ENCODE results near the gene TMEM132A.

The TMEM132A gene

GRCh38 chr11:60932605-60933356 is 8.5 kb downstream of the TMEM132A start:
- H3K4me3 ChIP-seq (ENCODE audit: low read length) = no peak overlapping the region
- TF ChIP-seq CTCF (IDR thresholded peaks at IDR 0.05; ENCODE audit: insufficient read depth, low read depth, low read length, missing control alignments) = no peak
- no peak for DNase-seq (ENCODE audit: low read depth)

GRCh38 chr11:60933416-60934123 is 9.3 kb downstream of the TMEM132A start:
- H3K4me3 ChIP-seq (ENCODE audit: low read length) = no peak overlapping the region
- TF ChIP-seq CTCF (IDR thresholded peaks at IDR 0.05; ENCODE audit: insufficient read depth, low read depth, low read length, missing control alignments) = no peak
- DNase-seq (ENCODE audit: low read depth) = no peak

DNA sequence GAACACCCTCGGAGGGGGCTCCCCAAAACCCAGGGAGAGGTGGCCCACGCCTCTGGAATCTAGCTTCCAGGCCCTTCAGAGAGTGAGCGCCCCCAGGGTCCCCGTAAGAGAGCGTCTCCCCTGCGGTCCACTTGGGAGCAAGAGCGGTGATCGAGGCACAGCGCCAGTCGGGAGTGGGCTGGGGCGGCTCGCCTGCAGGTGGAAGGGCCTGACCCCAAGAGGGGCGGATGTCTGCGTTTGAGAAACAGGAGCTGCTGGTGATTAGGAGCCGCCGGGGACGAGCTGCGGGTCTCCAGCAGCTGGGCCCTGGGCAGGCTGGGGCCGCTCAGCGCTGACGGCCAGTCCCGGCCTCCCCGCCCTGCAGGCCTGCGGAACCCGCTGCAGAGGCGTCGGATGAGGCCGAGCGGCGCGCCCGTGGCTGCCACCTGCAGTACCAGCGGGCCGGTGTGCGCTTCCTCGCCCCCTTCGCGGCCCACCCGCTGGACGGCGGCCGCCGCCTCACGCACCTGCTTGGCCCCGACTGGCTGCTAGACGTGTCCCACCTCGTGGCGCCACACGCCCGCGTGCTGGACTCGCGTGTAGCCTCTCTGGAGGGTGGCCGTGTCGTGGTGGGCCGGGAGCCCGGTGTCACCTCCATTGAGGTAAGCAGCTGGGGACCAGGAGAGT is 10.0 kb downstream of the TMEM132A start:
- DNase-seq (ENCODE audit: low read depth) = no peak
- H3K4me3 ChIP-seq (ENCODE audit: low read length) = no peak overlapping the region
- TF ChIP-seq CTCF (IDR thresholded peaks at IDR 0.05; ENCODE audit: insufficient read depth, low read depth, low read length, missing control alignments) = no peak

DNA sequence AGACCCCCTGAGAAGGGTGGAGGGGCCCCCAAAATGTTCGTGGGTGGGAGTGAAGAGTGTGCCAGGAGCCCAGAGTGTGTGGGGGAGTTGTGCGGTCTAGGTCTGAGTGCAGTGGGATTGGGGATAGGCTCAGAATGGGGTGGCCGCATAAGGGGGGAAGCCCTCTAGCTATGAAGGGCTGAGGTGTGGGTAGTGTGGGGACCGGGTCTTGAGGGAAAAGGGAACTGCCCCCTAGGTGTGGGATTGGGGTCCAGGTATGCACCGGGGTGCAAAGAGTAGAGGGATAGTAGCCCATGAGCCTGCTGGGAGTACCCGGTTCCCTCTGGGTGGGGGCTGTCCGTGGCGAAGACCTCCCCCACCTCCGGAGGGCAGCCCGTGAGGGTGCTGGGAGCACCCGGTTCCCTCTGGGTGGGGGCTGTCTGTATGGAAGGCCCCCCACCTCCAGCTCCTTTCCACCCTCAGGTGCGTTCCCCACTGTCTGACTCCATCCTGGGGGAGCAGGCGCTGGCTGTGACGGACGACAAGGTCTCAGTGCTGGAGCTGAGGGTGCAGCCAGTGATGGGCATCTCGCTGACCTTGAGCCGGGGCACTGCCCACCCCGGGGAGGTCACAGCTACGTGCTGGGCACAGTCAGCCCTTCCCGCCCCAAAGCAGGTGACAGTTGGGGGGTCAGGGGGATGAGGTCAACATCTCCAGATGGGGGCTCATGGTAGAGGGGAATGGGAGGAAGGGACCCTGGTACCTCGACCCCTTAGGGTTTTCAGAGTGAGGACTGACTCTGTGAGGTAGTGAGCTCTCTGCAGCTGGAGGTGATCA is 10.7 kb downstream of the TMEM132A start:
- no peak for DNase-seq (ENCODE audit: low read depth)
- H3K4me3 ChIP-seq (ENCODE audit: low read length) = no peak overlapping the region
- TF ChIP-seq CTCF (IDR thresholded peaks at IDR 0.05; ENCODE audit: insufficient read depth, low read depth, low read length, missing control alignments) = no peak

- peak; percentile 45 for DNase-seq (ENCODE audit: low read depth)
- TF ChIP-seq CTCF (IDR thresholded peaks at IDR 0.05; ENCODE audit: insufficient read depth, low read depth, low read length, missing control alignments) = no peak
- no peak overlapping the region for H3K4me3 ChIP-seq (ENCODE audit: low read length)
Observed at GRCh38 chr11:60935676-60936442, 11.6 kb downstream of the TMEM132A start.

All from epithelial cell of esophagus (primary cell).